Osteocyte (in vitro differentiated cells): ENCODE data around the gene GRIN3B. TPM values are rescaled to one million over a fixed set of nuclear protein-coding genes. Genes with fewer than 3 reads are reported as not detected.

Experiments used
- DNase-seq: peaks from one replicate; pipeline ENCODE4 v3.0.0; 2021; ENCODE audit warnings: mixed read lengths; ENCODE audit not compliant: unreplicated experiment; ENCODE audit errors: extremely low spot score
- H3K27ac Mint-ChIP-seq: one replicate; pipeline ENCODE4 v1.8.0; 2021; ENCODE audit warnings: mild to moderate bottlenecking, mixed read lengths; ENCODE audit not compliant: unreplicated experiment
- H3K27me3 Mint-ChIP-seq: one replicate; pipeline ENCODE4 v1.8.0; 2021; ENCODE audit warnings: mixed read lengths; ENCODE audit not compliant: unreplicated experiment
- H3K36me3 Mint-ChIP-seq: one replicate; pipeline ENCODE4 v1.8.0; 2021; ENCODE audit warnings: mixed read lengths; ENCODE audit not compliant: unreplicated experiment
- H3K4me1 Mint-ChIP-seq: one replicate; pipeline ENCODE4 v1.8.0; 2021; ENCODE audit warnings: mixed read lengths; ENCODE audit not compliant: unreplicated experiment
- H3K4me3 Mint-ChIP-seq: one replicate; pipeline ENCODE4 v1.8.0; 2021; ENCODE audit warnings: mild to moderate bottlenecking, moderate library complexity, mixed read lengths; ENCODE audit not compliant: unreplicated experiment
- H3K9me3 Mint-ChIP-seq: one replicate; pipeline ENCODE4 v1.8.0; 2021; ENCODE audit warnings: mixed read lengths; ENCODE audit not compliant: unreplicated experiment
- CTCF ChIP-seq: fragments of 200-600 bp; sonication (generic); IDR thresholded peaks from 2 replicates; pipeline ENCODE4 v1.5.0; 2021; ENCODE audit warnings: antibody characterized with exemption, mild to moderate bottlenecking, moderate library complexity
- total RNA-seq: library from RNA; stranded (reverse); gene quantifications from 2 replicates; pipeline ENCODE4 v1.2.1, GENCODE V29; 2021

GRIN3B gene
- total RNA-seq, 1 donor from 2014 or later, result 0.46 TPM

- H3K4me3 Mint-ChIP-seq, result no peak overlapping the region
- no peak for TF ChIP-seq CTCF
- H3K36me3 Mint-ChIP-seq, result no peaks in the 10 kb centered on the region
- H3K27me3 Mint-ChIP-seq, result no peaks in the 10 kb centered on the region
- no peaks in the 10 kb centered on the region for H3K9me3 Mint-ChIP-seq
- no peaks in the 10 kb centered on the region for H3K4me1 Mint-ChIP-seq
- H3K27ac Mint-ChIP-seq, result no peak overlapping the region
- no peak for DNase-seq
These were observed 53.2 kb downstream of the GRIN3B start for GRCh38 chr19:1053176-1054101.

- Mint-ChIP-seq H3K27ac (no peak overlapping the region), H3K9me3 (no peaks in the 10 kb centered on the region), H3K27me3 (no peaks in the 10 kb centered on the region), H3K36me3 (no peaks in the 10 kb centered on the region), H3K4me1 (no peaks in the 10 kb centered on the region), H3K4me3 (no peak overlapping the region)
- DNase-seq, result no peak
- TF ChIP-seq CTCF, result no peak
These were observed 54.1 kb downstream of the GRIN3B start for GRCh38 chr19:1054102-1055027.

GRCh38 chr19:1055028-1055425 lies 54.8 kb downstream of the GRIN3B start:
- Mint-ChIP-seq H3K4me3 (no peak overlapping the region), H3K4me1 (no peaks in the 10 kb centered on the region), H3K27me3 (no peaks in the 10 kb centered on the region), H3K36me3 (no peaks in the 10 kb centered on the region), H3K9me3 (no peaks in the 10 kb centered on the region), H3K27ac (no peak overlapping the region)
- no peak for DNase-seq
- TF ChIP-seq CTCF, result no peak

GRCh38 chr19:1055886-1056620 lies 55.8 kb downstream of the GRIN3B start:
- Mint-ChIP-seq H3K27me3 (no peaks in the 10 kb centered on the region), H3K36me3 (no peaks in the 10 kb centered on the region), H3K4me3 (no peak overlapping the region), H3K27ac (no peak overlapping the region), H3K9me3 (no peaks in the 10 kb centered on the region), H3K4me1 (no peaks in the 10 kb centered on the region)
- TF ChIP-seq CTCF, result no peak
- DNase-seq, result no peak
